Endothelial cell of umbilical vein (primary cell): ENCODE measurements around the gene H2AZ2.

Source experiments
- EZH2 ChIP-seq: IDR thresholded peaks from 2 replicates; pipeline ENCODE4 v1.6.1; 2012; ENCODE audit warnings: borderline replicate concordance, low read depth, mild to moderate bottlenecking, moderate library complexity, low read length, inconsistent platforms; ENCODE audit not compliant: severe bottlenecking
- GATA2 ChIP-seq: IDR thresholded peaks from 2 replicates; pipeline ENCODE4 v1.7.0; 2011; ENCODE audit warnings: low read depth, mild to moderate bottlenecking, moderate library complexity, mixed read lengths, low read length; ENCODE audit not compliant: insufficient read length, insufficient read depth
- MYC ChIP-seq: IDR thresholded peaks from one replicate; pipeline ENCODE4 v1.6.1; 2011; ENCODE audit warnings: mild to moderate bottlenecking, low read depth, low read length
- POLR2A ChIP-seq: IDR thresholded peaks from 2 replicates; pipeline ENCODE4 v1.6.1; 2012; ENCODE audit warnings: low read depth, mild to moderate bottlenecking, control low read depth, low read length
- POLR2AphosphoS5 ChIP-seq: IDR thresholded peaks from 2 replicates; pipeline ENCODE4 v1.6.1; 2012; ENCODE audit warnings: low read depth, mild to moderate bottlenecking, control low read depth, low read length, moderate library complexity; ENCODE audit not compliant: insufficient read depth
- TF ChIP-seq, protein P1 (sequence below), 2 donors: IDR thresholded peaks; 1 replicate in 1 of 2; 2 replicates in 1 of 2; pipeline ENCODE4 v1.5.1; 2011; ENCODE audit warnings: low read length in 2 of 2, mild to moderate bottlenecking in 2 of 2, moderate library complexity in 2 of 2, control low read depth in 1 of 2, inconsistent platforms in 1 of 2, low read depth in 1 of 2; ENCODE audit not compliant: insufficient read depth in 1 of 2; ENCODE audit errors: extremely low read depth in 1 of 2
- TF ChIP-seq, protein P2 (sequence below): IDR thresholded peaks from 2 replicates; pipeline ENCODE4 v1.6.1; 2011; ENCODE audit not compliant: insufficient read depth, insufficient read length

DNA sequence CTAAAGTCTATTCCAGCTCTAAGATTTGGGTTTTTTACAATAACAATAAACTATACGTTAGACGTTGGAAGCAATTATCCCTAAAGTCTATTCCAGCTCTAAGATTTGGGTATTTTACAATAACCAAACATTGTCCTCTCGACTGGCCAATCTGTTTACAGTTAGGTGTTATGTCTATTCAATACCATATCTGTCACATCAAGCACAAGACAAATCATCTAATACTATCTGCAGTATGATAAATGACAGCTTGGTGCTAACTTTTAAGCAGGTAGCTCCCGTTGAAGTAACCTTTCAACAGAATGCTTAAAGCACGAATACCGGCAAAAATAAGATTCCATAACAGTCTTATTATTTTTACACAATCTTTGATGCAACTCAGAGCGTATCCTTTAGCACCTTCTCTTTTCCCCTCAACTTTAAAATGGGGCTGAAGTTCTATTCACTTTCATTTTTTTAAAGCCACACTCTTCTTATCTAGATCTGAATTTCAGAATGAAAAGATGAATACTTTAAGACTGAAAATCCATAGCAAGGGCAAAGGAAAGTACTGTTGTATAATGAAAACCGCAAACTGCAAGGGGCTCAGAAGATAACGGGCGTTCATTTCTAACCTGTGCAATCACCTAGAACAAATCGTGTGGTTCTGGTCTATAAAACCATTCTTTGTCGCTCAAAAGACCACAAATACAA lies 925 bp downstream of the H2AZ2 start:
- TF ChIP-seq EZH2 (no peak), POLR2A (no peak), POLR2AphosphoS5 (no peak), MYC (no peak), GATA2 (no peak)
- TF ChIP-seq, protein P1, sequence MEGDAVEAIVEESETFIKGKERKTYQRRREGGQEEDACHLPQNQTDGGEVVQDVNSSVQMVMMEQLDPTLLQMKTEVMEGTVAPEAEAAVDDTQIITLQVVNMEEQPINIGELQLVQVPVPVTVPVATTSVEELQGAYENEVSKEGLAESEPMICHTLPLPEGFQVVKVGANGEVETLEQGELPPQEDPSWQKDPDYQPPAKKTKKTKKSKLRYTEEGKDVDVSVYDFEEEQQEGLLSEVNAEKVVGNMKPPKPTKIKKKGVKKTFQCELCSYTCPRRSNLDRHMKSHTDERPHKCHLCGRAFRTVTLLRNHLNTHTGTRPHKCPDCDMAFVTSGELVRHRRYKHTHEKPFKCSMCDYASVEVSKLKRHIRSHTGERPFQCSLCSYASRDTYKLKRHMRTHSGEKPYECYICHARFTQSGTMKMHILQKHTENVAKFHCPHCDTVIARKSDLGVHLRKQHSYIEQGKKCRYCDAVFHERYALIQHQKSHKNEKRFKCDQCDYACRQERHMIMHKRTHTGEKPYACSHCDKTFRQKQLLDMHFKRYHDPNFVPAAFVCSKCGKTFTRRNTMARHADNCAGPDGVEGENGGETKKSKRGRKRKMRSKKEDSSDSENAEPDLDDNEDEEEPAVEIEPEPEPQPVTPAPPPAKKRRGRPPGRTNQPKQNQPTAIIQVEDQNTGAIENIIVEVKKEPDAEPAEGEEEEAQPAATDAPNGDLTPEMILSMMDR (IDR thresholded peaks at IDR 0.05; ENCODE audit: extremely low read depth in 1 of 2, insufficient read depth in 1 of 2, low read depth in 1 of 2, low read length in 2 of 2) = no peak
- TF ChIP-seq, protein P2, sequence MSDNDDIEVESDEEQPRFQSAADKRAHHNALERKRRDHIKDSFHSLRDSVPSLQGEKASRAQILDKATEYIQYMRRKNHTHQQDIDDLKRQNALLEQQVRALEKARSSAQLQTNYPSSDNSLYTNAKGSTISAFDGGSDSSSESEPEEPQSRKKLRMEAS = no peak
